DOHH2 (cell line): ENCODE measurements around the gene SLC22A16.

Experiments used
- EZH2phosphoT487 ChIP-seq: fragments of 200-600 bp; sonication (generic); IDR thresholded peaks from 2 replicates; pipeline ENCODE4 v1.6.1; 2017; ENCODE audit warnings: borderline replicate concordance, mild to moderate bottlenecking, antibody characterized with exemption, low read length, moderate library complexity, mixed read lengths
- TF ChIP-seq, protein P1 (sequence below): fragments of 200-600 bp; sonication (generic); IDR thresholded peaks from one replicate; pipeline ENCODE4 v1.5.1; 2014; ENCODE audit warnings: antibody characterized with exemption, mild to moderate bottlenecking, low read depth, low read length; ENCODE audit not compliant: poor library complexity, severe bottlenecking

GRCh38 chr6:110430741-110431140, 45.7 kb downstream of the SLC22A16 start:
- TF ChIP-seq, protein P1, sequence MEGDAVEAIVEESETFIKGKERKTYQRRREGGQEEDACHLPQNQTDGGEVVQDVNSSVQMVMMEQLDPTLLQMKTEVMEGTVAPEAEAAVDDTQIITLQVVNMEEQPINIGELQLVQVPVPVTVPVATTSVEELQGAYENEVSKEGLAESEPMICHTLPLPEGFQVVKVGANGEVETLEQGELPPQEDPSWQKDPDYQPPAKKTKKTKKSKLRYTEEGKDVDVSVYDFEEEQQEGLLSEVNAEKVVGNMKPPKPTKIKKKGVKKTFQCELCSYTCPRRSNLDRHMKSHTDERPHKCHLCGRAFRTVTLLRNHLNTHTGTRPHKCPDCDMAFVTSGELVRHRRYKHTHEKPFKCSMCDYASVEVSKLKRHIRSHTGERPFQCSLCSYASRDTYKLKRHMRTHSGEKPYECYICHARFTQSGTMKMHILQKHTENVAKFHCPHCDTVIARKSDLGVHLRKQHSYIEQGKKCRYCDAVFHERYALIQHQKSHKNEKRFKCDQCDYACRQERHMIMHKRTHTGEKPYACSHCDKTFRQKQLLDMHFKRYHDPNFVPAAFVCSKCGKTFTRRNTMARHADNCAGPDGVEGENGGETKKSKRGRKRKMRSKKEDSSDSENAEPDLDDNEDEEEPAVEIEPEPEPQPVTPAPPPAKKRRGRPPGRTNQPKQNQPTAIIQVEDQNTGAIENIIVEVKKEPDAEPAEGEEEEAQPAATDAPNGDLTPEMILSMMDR: no peak
- no peak for TF ChIP-seq EZH2phosphoT487
